Daoy (cell line): Measurements from ENCODE around the gene LHPP. TPM values are rescaled to one million over a fixed set of nuclear protein-coding genes. Genes with fewer than 3 reads are reported as not detected.

Experiments
- DNase-seq: peaks from one replicate; pipeline ENCODE4 v3.0.0-alpha.2; 2015; ENCODE audit warnings: low read depth
- total RNA-seq: library from RNA; depleted of rRNA; stranded (reverse); fragments of >200 nt; shearing (Covaris generic); gene quantifications from 2 replicates; pipeline ENCODE4 v1.2.3, GENCODE V29; 2014; rRNA removed

Gene LHPP
- total RNA-seq, 1 experiment from 2014 or later = 2.6 TPM

- no peak for DNase-seq
These were observed 193.8 kb downstream of the LHPP start for GRCh38 chr10:124655191-124656112.

- no peak for DNase-seq
These were observed 194.5 kb downstream of the LHPP start for GRCh38 chr10:124656113-124656490.

GRCh38 chr10:124656541-124656940, 194.9 kb downstream of the LHPP start:
- DNase-seq = no peak

- DNase-seq = no peak
These were observed 196.2 kb downstream of the LHPP start for GRCh38 chr10:124657806-124658205.

- no peak for DNase-seq
These were observed 197.1 kb downstream of the LHPP start for GRCh38 chr10:124658591-124659242.

- DNase-seq = no peak
These were observed 197.8 kb downstream of the LHPP start for GRCh38 chr10:124659380-124659779.

GRCh38 chr10:124660404-124661125, 198.9 kb downstream of the LHPP start:
- DNase-seq = no peak

GRCh38 chr10:124661660-124662180, 200.1 kb downstream of the LHPP start:
- no peak for DNase-seq

GRCh38 chr10:124663228-124663627, 201.6 kb downstream of the LHPP start:
- DNase-seq = no peak

Other genes with a start within 250 kb of the LHPP start
- gene OAT, start 42.9 kb upstream of the LHPP start, total RNA-seq = 90.5 and 101 TPM in 2 replicates
- not detected in 2 replicates for gene NKX1-2, start 11.8 kb upstream of the LHPP start, total RNA-seq